Measurements from ENCODE around the gene TYK2.
"Not testable (repeated sequence)": the region's sequence is repeated elsewhere in the genome, so short reads cannot be mapped to it uniquely, and the experiment has no call there.

Gene TYK2

GRCh38 chr19:10339977-10340376 is 40.4 kb downstream of the TYK2 start:
- Mint-ChIP-seq H3K27me3 (ENCODE audit: low read depth) (no peaks in the 10 kb centered on the region), H3K9me3 (no peaks in the 10 kb centered on the region), H3K4me1 (ENCODE audit: low read depth) (peaks cover 20% of the 10 kb centered on the region), H3K4me3 (peak overlapping the region; percentile 95), H3K36me3 (ENCODE audit: low read depth) (peaks cover 6% of the 10 kb centered on the region), H3K27ac (peak overlapping the region; percentile 83)

- H3K4me3 Mint-ChIP-seq: peak within 1 kb of the TSS; percentile 95
- peaks cover 9% of the 10 kb centered on the region for H3K36me3 Mint-ChIP-seq (ENCODE audit: low read depth)
- H3K27me3 Mint-ChIP-seq (ENCODE audit: low read depth): no peaks in the 10 kb centered on the region
- H3K27ac Mint-ChIP-seq: peak within 1 kb of the TSS; percentile 83
- no peaks in the 10 kb centered on the region for H3K9me3 Mint-ChIP-seq
- peaks cover 20% of the 10 kb centered on the region for H3K4me1 Mint-ChIP-seq (ENCODE audit: low read depth)
These were observed 40.9 kb downstream of the TYK2 start, which contains the start of gene ICAM3 for GRCh38 chr19:10339380-10339960. Gene ICAM3, minus strand, starts transcription at chr19:10339624. Its CDS starts 10 bp downstream, at chr19:10339614.

GRCh38 chr19:10338940-10339339 is 41.4 kb downstream of the TYK2 start:
- Mint-ChIP-seq H3K27ac (peak overlapping the region; percentile 83), H3K9me3 (no peaks in the 10 kb centered on the region), H3K36me3 (ENCODE audit: low read depth) (peaks cover 11% of the 10 kb centered on the region), H3K4me3 (peak overlapping the region; percentile 95), H3K27me3 (ENCODE audit: low read depth) (no peaks in the 10 kb centered on the region), H3K4me1 (ENCODE audit: low read depth) (peaks cover 22% of the 10 kb centered on the region)

GRCh38 chr19:10336725-10337124 is 43.6 kb downstream of the TYK2 start:
- H3K4me1 Mint-ChIP-seq (ENCODE audit: low read depth): peaks cover 37% of the 10 kb centered on the region
- H3K36me3 Mint-ChIP-seq (ENCODE audit: low read depth): peaks cover 20% of the 10 kb centered on the region
- H3K27me3 Mint-ChIP-seq (ENCODE audit: low read depth); H3K4me3 Mint-ChIP-seq; H3K9me3 Mint-ChIP-seq; H3K27ac Mint-ChIP-seq: not testable (repeated sequence)

GRCh38 chr19:10335352-10335985 is 44.9 kb downstream of the TYK2 start:
- H3K27ac Mint-ChIP-seq: no peak overlapping the region

GRCh38 chr19:10334588-10335351 is 45.6 kb downstream of the TYK2 start:
- Mint-ChIP-seq H3K27ac (no peak overlapping the region), H3K27me3 (ENCODE audit: low read depth) (no peaks in the 10 kb centered on the region), H3K4me3 (no peak overlapping the region), H3K9me3 (no peaks in the 10 kb centered on the region), H3K4me1 (ENCODE audit: low read depth) (peaks cover 31% of the 10 kb centered on the region), H3K36me3 (ENCODE audit: low read depth) (peaks cover 21% of the 10 kb centered on the region)

More at GRCh38 chr19:10335352-10335985, 44.9 kb downstream of the TYK2 start:
- Mint-ChIP-seq H3K9me3 (no peaks in the 10 kb centered on the region), H3K27me3 (ENCODE audit: low read depth) (no peaks in the 10 kb centered on the region), H3K4me3 (no peak overlapping the region), H3K36me3 (ENCODE audit: low read depth) (peaks cover 20% of the 10 kb centered on the region), H3K4me1 (ENCODE audit: low read depth) (peaks cover 34% of the 10 kb centered on the region)

GRCh38 chr19:10333758-10334587 is 46.4 kb downstream of the TYK2 start:
- Mint-ChIP-seq H3K27me3 (ENCODE audit: low read depth) (no peaks in the 10 kb centered on the region), H3K27ac (peak overlapping the region; percentile 95), H3K9me3 (no peaks in the 10 kb centered on the region), H3K4me1 (ENCODE audit: low read depth) (peaks cover 25% of the 10 kb centered on the region), H3K36me3 (ENCODE audit: low read depth) (peaks cover 24% of the 10 kb centered on the region), H3K4me3 (peak overlapping the region; percentile 94)

GRCh38 chr19:10332965-10333757 is 47.2 kb downstream of the TYK2 start, which contains the start of gene RAVER1:
Gene RAVER1, minus strand, starts transcription at chr19:10333529. Its CDS starts 22 bp downstream, at chr19:10333507.
- Mint-ChIP-seq H3K4me3 (peak within 1 kb of the TSS; percentile 94), H3K27me3 (ENCODE audit: low read depth) (no peaks in the 10 kb centered on the region)

GRCh38 chr19:10332158-10332964 is 48.0 kb downstream of the TYK2 start:
- Mint-ChIP-seq H3K4me1 (ENCODE audit: low read depth) (peaks cover 17% of the 10 kb centered on the region), H3K36me3 (ENCODE audit: low read depth) (peaks cover 24% of the 10 kb centered on the region), H3K27me3 (ENCODE audit: low read depth) (no peaks in the 10 kb centered on the region), H3K9me3 (no peaks in the 10 kb centered on the region), H3K27ac (peak overlapping the region; percentile 95), H3K4me3 (peak overlapping the region; percentile 94)

More at GRCh38 chr19:10332965-10333757, 47.2 kb downstream of the TYK2 start, which contains the start of gene RAVER1:
- peaks cover 24% of the 10 kb centered on the region for H3K36me3 Mint-ChIP-seq (ENCODE audit: low read depth)
- no peaks in the 10 kb centered on the region for H3K9me3 Mint-ChIP-seq
- H3K4me1 Mint-ChIP-seq (ENCODE audit: low read depth): peaks cover 17% of the 10 kb centered on the region
- H3K27ac Mint-ChIP-seq: peak within 1 kb of the TSS; percentile 95

GRCh38 chr19:10329555-10329954 is 50.8 kb downstream of the TYK2 start:
- Mint-ChIP-seq H3K4me1 (ENCODE audit: low read depth) (peaks cover 17% of the 10 kb centered on the region), H3K36me3 (ENCODE audit: low read depth) (peaks cover 15% of the 10 kb centered on the region), H3K27me3 (ENCODE audit: low read depth) (no peaks in the 10 kb centered on the region), H3K4me3 (no peak overlapping the region), H3K9me3 (no peaks in the 10 kb centered on the region), H3K27ac (no peak overlapping the region)

GRCh38 chr19:10328558-10329429 is 51.6 kb downstream of the TYK2 start:
- Mint-ChIP-seq H3K27ac (no peak overlapping the region), H3K36me3 (ENCODE audit: low read depth) (peaks cover 12% of the 10 kb centered on the region)

GRCh38 chr19:10327793-10328192 is 52.6 kb downstream of the TYK2 start:
- no peaks in the 10 kb centered on the region for H3K27me3 Mint-ChIP-seq (ENCODE audit: low read depth)
- H3K36me3 Mint-ChIP-seq (ENCODE audit: low read depth): peaks cover 8% of the 10 kb centered on the region
- no peaks in the 10 kb centered on the region for H3K9me3 Mint-ChIP-seq
- no peak overlapping the region for H3K27ac Mint-ChIP-seq
- no peak overlapping the region for H3K4me3 Mint-ChIP-seq
- peaks cover 8% of the 10 kb centered on the region for H3K4me1 Mint-ChIP-seq (ENCODE audit: low read depth)

More at GRCh38 chr19:10328558-10329429, 51.6 kb downstream of the TYK2 start:
- H3K9me3 Mint-ChIP-seq: no peaks in the 10 kb centered on the region
- no peak overlapping the region for H3K4me3 Mint-ChIP-seq
- no peaks in the 10 kb centered on the region for H3K27me3 Mint-ChIP-seq (ENCODE audit: low read depth)
- H3K4me1 Mint-ChIP-seq (ENCODE audit: low read depth): peaks cover 14% of the 10 kb centered on the region
